Right lobe of liver (tissue), 4 donors: ENCODE measurements around the gene CMKLR1.

Experiments
- CTCF ChIP-seq, 4 donors: fragments of 200-600 bp in 3 of 4; fragments of 450-650 bp in 1 of 4; IDR thresholded peaks; one replicate each; pipeline versions ENCODE4 v1.5.1 to v1.8.0; 2016 to 2022; ENCODE audit warnings: antibody characterized with exemption in 4 of 4, mild to moderate bottlenecking in 2 of 4
- POLR2A ChIP-seq: fragments of 450-650 bp; IDR thresholded peaks from one replicate; pipeline ENCODE4 v1.6.1; 2017; ENCODE audit warnings: antibody characterized with exemption, mild to moderate bottlenecking
- donor health status: DM: no; HTN: no; CAD: no.
- donor health status: DM: no; HTN: no; CAD: no.
- donor health status: DM: no; HTN: yes; CAD: no.

- TF ChIP-seq CTCF (IDR thresholded peaks at IDR 0.05), result no peak
- no peak for TF ChIP-seq POLR2A
Measured at GRCh38 chr12:108297895-108298760, 41.0 kb downstream of the CMKLR1 start.
